RCC 7860 (cell line): ENCODE results near the gene ELL2.
"Not testable (repeated sequence)": the region's sequence is repeated elsewhere in the genome, so short reads cannot be mapped to it uniquely, and the experiment has no call there.

Source experiments
- DNase-seq: peaks from one replicate; pipeline ENCODE4 v3.0.0-alpha.2; 2015; ENCODE audit warnings: low spot score
- FAIRE-seq: peaks from 2 replicates; lab custom pipeline; 2012; peaks lifted over from hg19 to GRCh38; lab: Jason Lieb, UNC

ELL2 gene

GRCh38 chr5:95887977-95888376 lies 73.7 kb downstream of the ELL2 start:
- FAIRE-seq: no peak
- DNase-seq: no peak

- FAIRE-seq (no peak), DNase-seq (no peak)
Measured at GRCh38 chr5:95886340-95887044, 75.2 kb downstream of the ELL2 start.

- DNase-seq (no peak), FAIRE-seq (no peak)
Measured at GRCh38 chr5:95884511-95884910, 77.1 kb downstream of the ELL2 start.

- DNase-seq: no peak
- no peak for FAIRE-seq
Measured at GRCh38 chr5:95884017-95884325, 77.7 kb downstream of the ELL2 start.

GRCh38 chr5:95883185-95884016 lies 78.2 kb downstream of the ELL2 start:
- DNase-seq: no peak
- no peak for FAIRE-seq

- no peak for FAIRE-seq
- no peak for DNase-seq
Measured at GRCh38 chr5:95881833-95882232, 79.8 kb downstream of the ELL2 start.

GRCh38 chr5:95880081-95880926 lies 81.3 kb downstream of the ELL2 start:
- DNase-seq (no peak), FAIRE-seq (no peak)

- FAIRE-seq (no peak), DNase-seq (no peak)
Measured at GRCh38 chr5:95879661-95880060, 82.0 kb downstream of the ELL2 start.

- no peak for DNase-seq
- FAIRE-seq: no peak
Measured at GRCh38 chr5:95878417-95879323, 83.0 kb downstream of the ELL2 start.

- FAIRE-seq (no peak), DNase-seq (no peak)
Measured at GRCh38 chr5:95876782-95877181, 84.9 kb downstream of the ELL2 start.

- no peak for FAIRE-seq
Measured at GRCh38 chr5:95874246-95874645, 87.4 kb downstream of the ELL2 start.

GRCh38 chr5:95873351-95873750 lies 88.3 kb downstream of the ELL2 start:
- no peak for FAIRE-seq
- no peak for DNase-seq

More at GRCh38 chr5:95874246-95874645, 87.4 kb downstream of the ELL2 start:
- no peak for DNase-seq

- FAIRE-seq (no peak), DNase-seq (no peak)
Measured at GRCh38 chr5:95872346-95873268, 89.0 kb downstream of the ELL2 start.

- DNase-seq (no peak), FAIRE-seq (no peak)
Measured at GRCh38 chr5:95871146-95871806, 90.4 kb downstream of the ELL2 start.

- DNase-seq (peak; percentile 34), FAIRE-seq (no peak)
Measured at GRCh38 chr5:95870105-95870672, 91.5 kb downstream of the ELL2 start.

GRCh38 chr5:95869173-95869855 lies 92.3 kb downstream of the ELL2 start:
- not testable (repeated sequence) for DNase-seq, FAIRE-seq

GRCh38 chr5:95868136-95868535 lies 93.5 kb downstream of the ELL2 start:
- DNase-seq (no peak), FAIRE-seq (no peak)
